A549 (cell line): Measurements from ENCODE around the gene ANKS4B. TPM values are rescaled to one million over a fixed set of nuclear protein-coding genes. Genes with fewer than 3 reads are reported as not detected.

ENCODE experiments used
- ATAC-seq, 2 experiments: fragments of 200-7000 bp in 1 of 2; fragments of >200 bp in 1 of 2; cut with Nextera tagmentation in 1 of 2; cut with Tn5 transposase in 1 of 2; 3 replicates each; pipeline versions ENCODE4 v1.8.0 to v1.9.1; 2018 to 2020; ENCODE audit warnings: mild to moderate bottlenecking in 1 of 2, moderate library complexity in 1 of 2
- CTCF ChIA-PET: fragments of 300-600 bp; sonication (Branson Sonifier 250); formaldehyde crosslinking; extraction: SDS; loops from one replicate; lab custom pipeline; 2021; ENCODE audit warnings: antibody characterized with exemption, inconsistent platforms; lab: Yijun Ruan, JAX
- POLR2A ChIA-PET: fragments of 350-600 bp; formaldehyde crosslinking; extraction: SDS; loops from one replicate; lab custom pipeline; 2021; ENCODE audit warnings: antibody characterized with exemption, inconsistent platforms; lab: Yijun Ruan, JAX
- DNase-seq, 2 experiments: peaks; one replicate each; pipeline versions ENCODE4 v3.0.0 to v3.0.0-alpha.2; 2011 to 2016; ENCODE audit warnings: low read depth in 1 of 2, low spot score in 1 of 2
- FAIRE-seq: peaks from 2 replicates; lab custom pipeline; 2011; peaks lifted over from hg19 to GRCh38; lab: Jason Lieb, UNC
- H3K27ac ChIP-seq, 2 experiments: fragments of >200 bp; sonication (Bioruptor Twin); formaldehyde crosslinking; 3 replicates each; pipeline ENCODE4 v1.5.1; 2016 to 2017
- H3K4me1 ChIP-seq: fragments of >200 bp; sonication (Bioruptor Twin); formaldehyde crosslinking; 3 replicates; pipeline ENCODE4 v1.6.1; 2016
- H3K4me2 ChIP-seq: fragments of >200 bp; sonication (Bioruptor Twin); formaldehyde crosslinking; 3 replicates; pipeline ENCODE4 v1.6.1; 2016
- H3K4me3 ChIP-seq: fragments of >200 bp; sonication (Bioruptor Twin); formaldehyde crosslinking; 3 replicates; pipeline ENCODE4 v1.5.1; 2016
- H3K9me3 ChIP-seq: fragments of >200 bp; sonication (Bioruptor Twin); formaldehyde crosslinking; 3 replicates; pipeline ENCODE4 v1.6.1; 2016
- BHLHE40 ChIP-seq: IDR thresholded peaks from 2 replicates; pipeline ENCODE4 v1.6.1; 2012; ENCODE audit warnings: low read depth, low read length, inconsistent platforms
- CHD4 ChIP-seq: fragments of 200-600 bp; sonication (generic); IDR thresholded peaks from 2 replicates; pipeline ENCODE4 v1.6.1; 2016; ENCODE audit warnings: antibody characterized with exemption, mild to moderate bottlenecking, borderline replicate concordance
- EHF ChIP-seq: fragments of 250-450 bp; sonication (Bioruptor Pico); IDR thresholded peaks from 2 replicates; pipeline ENCODE4 v1.5.0; 2020; ENCODE audit warnings: mild to moderate bottlenecking
- EP300 ChIP-seq, 2 experiments: fragments of >200 bp; sonication (Bioruptor Twin); formaldehyde crosslinking; IDR thresholded peaks; 2 replicates in 1 of 2; 3 replicates in 1 of 2; pipeline ENCODE4 v1.6.1; 2016 to 2017
- FOSB ChIP-seq: fragments of 250-450 bp; sonication (Bioruptor Pico); IDR thresholded peaks from 2 replicates; pipeline ENCODE4 v1.5.0; 2020; ENCODE audit warnings: mild to moderate bottlenecking, moderate library complexity
- FOSL2 ChIP-seq, 2 experiments: fragments of 450-650 bp in 1 of 2; fragments of >200 bp in 1 of 2; sonication (Bioruptor Twin) in 1 of 2; formaldehyde crosslinking; IDR thresholded peaks; 2 replicates each; pipeline versions ENCODE4 v1.5.0 to v1.6.1; 2016 to 2020; ENCODE audit warnings: mild to moderate bottlenecking in 1 of 2, moderate library complexity in 1 of 2
- HDAC2 ChIP-seq: fragments of 200-600 bp; sonication (generic); IDR thresholded peaks from 2 replicates; pipeline ENCODE4 v1.6.1; 2016
- HOXB13 ChIP-seq: fragments of 250-450 bp; sonication (Bioruptor Pico); IDR thresholded peaks from 2 replicates; pipeline ENCODE4 v1.5.0; 2020; ENCODE audit warnings: low read depth, mild to moderate bottlenecking, moderate library complexity
- JUNB ChIP-seq: fragments of >200 bp; sonication (Bioruptor Twin); formaldehyde crosslinking; IDR thresholded peaks from 2 replicates; pipeline ENCODE4 v1.6.1; 2016
- KDM5A ChIP-seq: fragments of 200-600 bp; sonication (generic); IDR thresholded peaks from 2 replicates; pipeline ENCODE4 v1.6.1; 2016; ENCODE audit warnings: antibody characterized with exemption, mild to moderate bottlenecking
- MAFK ChIP-seq: fragments of 450-650 bp; IDR thresholded peaks from 2 replicates; pipeline ENCODE4 v1.6.1; 2014; ENCODE audit not compliant: partially characterized antibody
- PBX3 ChIP-seq: IDR thresholded peaks from 2 replicates; pipeline ENCODE4 v1.6.1; 2012
- PHF8 ChIP-seq: fragments of 200-600 bp; sonication (generic); IDR thresholded peaks from 2 replicates; pipeline ENCODE4 v1.6.1; 2016; ENCODE audit warnings: low read depth, mild to moderate bottlenecking, antibody characterized with exemption, moderate library complexity, borderline replicate concordance
- RAD21 ChIP-seq, 2 experiments: fragments of >200 bp in 1 of 2; sonication (Bioruptor Twin) in 1 of 2; formaldehyde crosslinking in 1 of 2; IDR thresholded peaks in 1 of 2; conservative IDR thresholded peaks in 1 of 2; 2 replicates in 1 of 2; 3 replicates in 1 of 2; pipeline ENCODE4 v1.6.1; 2012 to 2018; ENCODE audit warnings: inconsistent platforms in 1 of 2
- RCOR1 ChIP-seq: fragments of 150-350 bp; IDR thresholded peaks from 2 replicates; pipeline ENCODE4 v1.6.1; 2014; ENCODE audit warnings: antibody characterized with exemption, low read length, low read depth
- RFX5 ChIP-seq: fragments of 450-650 bp; IDR thresholded peaks from 2 replicates; pipeline ENCODE4 v1.7.1; 2014; ENCODE audit warnings: antibody characterized with exemption, mild to moderate bottlenecking, moderate library complexity
- SMC3 ChIP-seq: fragments of >200 bp; sonication (Bioruptor Twin); formaldehyde crosslinking; IDR thresholded peaks from 3 replicates; pipeline ENCODE4 v1.6.1; 2018; ENCODE audit warnings: inconsistent platforms
- TFCP2L1 ChIP-seq: fragments of 250-450 bp; sonication (Bioruptor Pico); IDR thresholded peaks from 2 replicates; pipeline ENCODE4 v1.5.0; 2021; ENCODE audit warnings: mild to moderate bottlenecking
- TP53 ChIP-seq: fragments of 250-450 bp; sonication (Bioruptor Pico); IDR thresholded peaks from 2 replicates; pipeline ENCODE4 v1.5.0; 2021; ENCODE audit warnings: mild to moderate bottlenecking, moderate library complexity
- ZFP36 ChIP-seq: fragments of 450-650 bp; IDR thresholded peaks from 2 replicates; pipeline ENCODE4 v1.6.1; 2014; ENCODE audit warnings: borderline replicate concordance; ENCODE audit not compliant: partially characterized antibody
- ZNF302 ChIP-seq: fragments of 250-450 bp; sonication (Bioruptor Pico); IDR thresholded peaks from 2 replicates; pipeline ENCODE4 v1.9.0; 2021; ENCODE audit warnings: inconsistent platforms, mild to moderate bottlenecking, moderate library complexity
- ZSCAN20 ChIP-seq: fragments of 250-450 bp; sonication (Bioruptor Pico); IDR thresholded peaks from 2 replicates; pipeline ENCODE4 v1.8.0; 2022; ENCODE audit warnings: mild to moderate bottlenecking, moderate library complexity
- WGBS: methylation state at CpG from one replicate; pipeline ENCODE4 v1.1.6; 2017; ENCODE audit errors: missing lambda C conversion rate; 5-methylcytosine and 5-hydroxymethylcytosine counted together
- polyA plus RNA-seq, 4 experiments: library from polyadenylated mRNA; depleted of rRNA in 3 of 4; stranded (reverse); fragments of >200 nt; fragmentation: RNase III in 1 of 4; extraction: RNeasy Plus Mini Kit Qiagen cat#74134 plus additional on column Dnase treatment in 1 of 4; gene quantifications; 2 replicates in 3 of 4; 3 replicates in 1 of 4; pipeline ENCODE4 v1.2.3, GENCODE V29; 2011 to 2017
- TF ChIP-seq, protein P1 (sequence below): fragments of 250-450 bp; sonication (Bioruptor Pico); IDR thresholded peaks from 2 replicates; pipeline ENCODE4 v1.5.0; 2021; ENCODE audit warnings: mild to moderate bottlenecking, moderate library complexity, borderline replicate concordance
- TF ChIP-seq, protein P2 (sequence below): IDR thresholded peaks from 2 replicates; pipeline ENCODE4 v1.6.1; 2012
- TF ChIP-seq, protein P3 (sequence below): fragments of >200 bp; sonication (Bioruptor Twin); formaldehyde crosslinking; IDR thresholded peaks from 2 replicates; pipeline ENCODE4 v1.6.1; 2016
- TF ChIP-seq, protein P4 (sequence below): fragments of >200 bp; sonication (Bioruptor Twin); formaldehyde crosslinking; IDR thresholded peaks from 3 replicates; pipeline ENCODE4 v1.5.1; 2016
- TF ChIP-seq, protein P5 (sequence below): IDR thresholded peaks from 2 replicates; pipeline ENCODE4 v1.6.1; 2012; ENCODE audit warnings: low read depth, borderline replicate concordance

ANKS4B gene
- polyA plus RNA-seq, 2 of the 4 experiments (the other 2 are of a cell fraction), result 0.27 to 1.8 TPM

GRCh38 chr16:21281698-21282389 is 48.3 kb downstream of the ANKS4B start:
- ChIA-PET POLR2A (no interaction called here), CTCF (interaction anchor here (0.7 to 10.8 kb wide), 7 partner anchors 9 to 1019 kb away, joined by 3 to 160 read pairs (median 4); no protein-coding TSS in a partner anchor)
- TF ChIP-seq RAD21 (conservative IDR thresholded peaks at IDR 0.05 in 1 of 2, IDR thresholded peaks at IDR 0.05 in 1 of 2) (no peak), RCOR1 (no peak), CHD4 (no peak), ZNF302 (CRISPR knock-in tag) (no peak), BHLHE40 (no peak), HDAC2 (no peak)
- FAIRE-seq (no peak), ATAC-seq (no peak), DNase-seq (no peak)
- no peak overlapping the region for H3K4me2 ChIP-seq
- H3K4me1 ChIP-seq, result no peaks in the 10 kb centered on the region
- no peak overlapping the region for H3K27ac ChIP-seq
- 80% methylated on average over 7 of the region's 7 CpGs for WGBS
- H3K9me3 ChIP-seq, result no peaks in the 10 kb centered on the region
- H3K4me3 ChIP-seq, result no peak overlapping the region

DNA sequence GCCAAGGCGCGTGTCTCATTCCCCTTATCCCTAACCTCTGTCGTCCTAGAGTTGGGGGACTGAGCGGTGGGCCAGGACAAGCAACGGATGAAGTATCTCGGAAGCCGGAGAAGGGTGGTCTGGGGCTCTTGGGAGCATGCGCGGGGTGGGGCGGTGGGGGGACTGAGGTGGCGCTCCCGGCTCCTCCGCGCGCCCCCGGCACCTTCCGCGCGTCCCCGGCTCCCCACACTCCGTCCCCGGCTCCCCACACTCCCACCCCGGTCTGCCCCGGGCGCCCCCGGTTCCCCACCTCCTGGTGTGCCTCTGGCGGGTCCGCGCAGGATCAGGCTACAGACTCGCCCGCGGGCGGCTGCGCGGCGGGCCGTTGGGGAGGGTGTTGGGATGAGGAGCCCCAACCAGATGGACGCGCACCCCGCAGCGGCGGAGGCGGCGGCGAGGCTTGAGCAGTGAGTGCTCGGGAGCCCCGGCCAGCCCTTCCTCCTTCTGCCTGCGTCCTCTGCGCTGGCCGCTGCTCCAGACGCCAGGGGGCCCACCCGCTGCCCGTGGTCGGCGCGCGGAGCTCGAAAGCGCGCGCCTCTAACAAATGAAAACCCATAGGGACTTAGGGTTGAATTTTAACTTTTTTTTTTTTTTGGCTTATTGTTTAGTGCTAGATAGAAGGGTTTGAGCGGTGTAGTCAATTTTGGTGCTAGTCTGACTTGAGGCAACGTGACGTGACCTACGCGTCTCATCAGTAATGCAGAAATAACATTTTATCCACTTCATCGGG is 50.2 kb downstream of the ANKS4B start:
- TF ChIP-seq, protein P1, sequence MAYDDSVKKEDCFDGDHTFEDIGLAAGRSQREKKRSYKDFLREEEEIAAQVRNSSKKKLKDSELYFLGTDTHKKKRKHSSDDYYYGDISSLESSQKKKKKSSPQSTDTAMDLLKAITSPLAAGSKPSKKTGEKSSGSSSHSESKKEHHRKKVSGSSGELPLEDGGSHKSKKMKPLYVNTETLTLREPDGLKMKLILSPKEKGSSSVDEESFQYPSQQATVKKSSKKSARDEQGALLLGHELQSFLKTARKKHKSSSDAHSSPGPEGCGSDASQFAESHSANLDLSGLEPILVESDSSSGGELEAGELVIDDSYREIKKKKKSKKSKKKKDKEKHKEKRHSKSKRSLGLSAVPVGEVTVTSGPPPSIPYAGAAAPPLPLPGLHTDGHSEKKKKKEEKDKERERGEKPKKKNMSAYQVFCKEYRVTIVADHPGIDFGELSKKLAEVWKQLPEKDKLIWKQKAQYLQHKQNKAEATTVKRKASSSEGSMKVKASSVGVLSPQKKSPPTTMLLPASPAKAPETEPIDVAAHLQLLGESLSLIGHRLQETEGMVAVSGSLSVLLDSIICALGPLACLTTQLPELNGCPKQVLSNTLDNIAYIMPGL, result no peak
- TF ChIP-seq HOXB13 (CRISPR knock-in tag), result no peak
- no peak for TF ChIP-seq FOSL2 (IDR thresholded peaks at IDR 0.05)
- no peak for TF ChIP-seq FOSL2 (CRISPR knock-in tag; IDR thresholded peaks at IDR 0.05)
- TF ChIP-seq HDAC2, result peak; percentile 51; the same call in 1 of the 2 replicates
- TF ChIP-seq, protein P2, sequence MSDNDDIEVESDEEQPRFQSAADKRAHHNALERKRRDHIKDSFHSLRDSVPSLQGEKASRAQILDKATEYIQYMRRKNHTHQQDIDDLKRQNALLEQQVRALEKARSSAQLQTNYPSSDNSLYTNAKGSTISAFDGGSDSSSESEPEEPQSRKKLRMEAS, result peak; percentile 52; the same call in 1 of the 2 replicates
- TF ChIP-seq, protein P3, sequence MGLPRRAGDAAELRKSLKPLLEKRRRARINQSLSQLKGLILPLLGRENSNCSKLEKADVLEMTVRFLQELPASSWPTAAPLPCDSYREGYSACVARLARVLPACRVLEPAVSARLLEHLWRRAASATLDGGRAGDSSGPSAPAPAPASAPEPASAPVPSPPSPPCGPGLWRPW, result no peak
- no peak for TF ChIP-seq ZSCAN20 (CRISPR knock-in tag)
- TF ChIP-seq KDM5A, result no peak
- TF ChIP-seq, protein P4, sequence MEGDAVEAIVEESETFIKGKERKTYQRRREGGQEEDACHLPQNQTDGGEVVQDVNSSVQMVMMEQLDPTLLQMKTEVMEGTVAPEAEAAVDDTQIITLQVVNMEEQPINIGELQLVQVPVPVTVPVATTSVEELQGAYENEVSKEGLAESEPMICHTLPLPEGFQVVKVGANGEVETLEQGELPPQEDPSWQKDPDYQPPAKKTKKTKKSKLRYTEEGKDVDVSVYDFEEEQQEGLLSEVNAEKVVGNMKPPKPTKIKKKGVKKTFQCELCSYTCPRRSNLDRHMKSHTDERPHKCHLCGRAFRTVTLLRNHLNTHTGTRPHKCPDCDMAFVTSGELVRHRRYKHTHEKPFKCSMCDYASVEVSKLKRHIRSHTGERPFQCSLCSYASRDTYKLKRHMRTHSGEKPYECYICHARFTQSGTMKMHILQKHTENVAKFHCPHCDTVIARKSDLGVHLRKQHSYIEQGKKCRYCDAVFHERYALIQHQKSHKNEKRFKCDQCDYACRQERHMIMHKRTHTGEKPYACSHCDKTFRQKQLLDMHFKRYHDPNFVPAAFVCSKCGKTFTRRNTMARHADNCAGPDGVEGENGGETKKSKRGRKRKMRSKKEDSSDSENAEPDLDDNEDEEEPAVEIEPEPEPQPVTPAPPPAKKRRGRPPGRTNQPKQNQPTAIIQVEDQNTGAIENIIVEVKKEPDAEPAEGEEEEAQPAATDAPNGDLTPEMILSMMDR, result peak; percentile 47
- TF ChIP-seq PHF8, result no peak
- no peak for TF ChIP-seq EHF (CRISPR knock-in tag)
- TF ChIP-seq RFX5, result no peak
- TF ChIP-seq JUNB, result no peak
- peak; percentile 30 to 56; a peak in 4 of 5 replicates for TF ChIP-seq RAD21 (conservative IDR thresholded peaks at IDR 0.05 in 1 of 2, IDR thresholded peaks at IDR 0.05 in 1 of 2)
- TF ChIP-seq PBX3, result no peak
- TF ChIP-seq FOSB (CRISPR knock-in tag), result no peak
- peak; percentile 66 for TF ChIP-seq SMC3
- TF ChIP-seq MAFK, result no peak
- no peak for TF ChIP-seq BHLHE40
- no peak for TF ChIP-seq ZFP36
- no peak for TF ChIP-seq TP53
- TF ChIP-seq, protein P5, sequence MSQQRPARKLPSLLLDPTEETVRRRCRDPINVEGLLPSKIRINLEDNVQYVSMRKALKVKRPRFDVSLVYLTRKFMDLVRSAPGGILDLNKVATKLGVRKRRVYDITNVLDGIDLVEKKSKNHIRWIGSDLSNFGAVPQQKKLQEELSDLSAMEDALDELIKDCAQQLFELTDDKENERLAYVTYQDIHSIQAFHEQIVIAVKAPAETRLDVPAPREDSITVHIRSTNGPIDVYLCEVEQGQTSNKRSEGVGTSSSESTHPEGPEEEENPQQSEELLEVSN, result 0 out of 2 replicates have a peak, but pooled peaks have one; percentile 32
- no peak for TF ChIP-seq TFCP2L1 (CRISPR knock-in tag)
- no peak for TF ChIP-seq EP300 (IDR thresholded peaks at IDR 0.05)
- FAIRE-seq (no peak), DNase-seq (peak; percentile 56 to 65), ATAC-seq (peak; percentile 100)
- Histone ChIP-seq H3K4me3 (peak overlapping the region; percentile 50), H3K4me1 (no peaks in the 10 kb centered on the region), H3K27ac (peak overlapping the region; percentile 68 to 86; a peak in 5 of 6 replicates), H3K9me3 (no peaks in the 10 kb centered on the region), H3K4me2 (peak overlapping the region; percentile 73)
- 8% methylated on average over 45 of the region's 67 CpGs for WGBS
- ChIA-PET CTCF (interaction anchor here (0.6 to 10.8 kb wide), 14 partner anchors 9 to 1073 kb away, joined by 3 to 160 read pairs (median 4); no protein-coding TSS in a partner anchor), POLR2A (interaction anchor here (0.7 to 1.6 kb wide), 3 partner anchors 17 to 95 kb away, joined by 3 to 8 read pairs (median 4); no protein-coding TSS in a partner anchor)
